ENCODE data around the gene CTSE.

The CTSE gene

GRCh38 chr1:205970486-205970885, 53.2 kb downstream of the CTSE start:
- Histone ChIP-seq H3K27ac (ENCODE audit: low read length) (no peak overlapping the region), H3K27me3 (ENCODE audit: control insufficient read depth in 1 of 2, insufficient read depth in 2 of 2, low read length in 2 of 2) (peaks cover 0 to 9% of the 10 kb centered on the region in 2 donors), H3K36me3 (ENCODE audit: control insufficient read depth in 2 of 2, insufficient read depth in 2 of 2, low read length in 2 of 2) (no peaks in the 10 kb centered on the region), H3K4me3 (ENCODE audit: low read length in 2 of 2) (no peak overlapping the region), H3K4me1 (ENCODE audit: control insufficient read depth, insufficient read depth, low read length) (no peaks in the 10 kb centered on the region), H3K9me3 (ENCODE audit: control insufficient read depth in 2 of 2, low read length in 2 of 2) (no peaks in the 10 kb centered on the region), H3K9ac (ENCODE audit: low read length in 2 of 2) (no peak overlapping the region)

GRCh38 chr1:205969229-205969628, 54.5 kb downstream of the CTSE start:
- Histone ChIP-seq H3K36me3 (ENCODE audit: control insufficient read depth in 2 of 2, insufficient read depth in 2 of 2, low read length in 2 of 2) (no peaks in the 10 kb centered on the region), H3K9me3 (ENCODE audit: control insufficient read depth in 2 of 2, low read length in 2 of 2) (no peaks in the 10 kb centered on the region), H3K27ac (ENCODE audit: low read length) (no peak overlapping the region), H3K4me1 (ENCODE audit: control insufficient read depth, insufficient read depth, low read length) (no peaks in the 10 kb centered on the region), H3K4me3 (ENCODE audit: low read length in 2 of 2) (no peak overlapping the region), H3K9ac (ENCODE audit: low read length in 2 of 2) (no peak overlapping the region), H3K27me3 (ENCODE audit: control insufficient read depth in 1 of 2, insufficient read depth in 2 of 2, low read length in 2 of 2) (peaks cover 0 to 3% of the 10 kb centered on the region in 2 donors)

- H3K4me3 ChIP-seq (ENCODE audit: low read length in 2 of 2) = no peak overlapping the region
- no peaks in the 10 kb centered on the region for H3K36me3 ChIP-seq (ENCODE audit: control insufficient read depth in 2 of 2, insufficient read depth in 2 of 2, low read length in 2 of 2)
- H3K9me3 ChIP-seq (ENCODE audit: control insufficient read depth in 2 of 2, low read length in 2 of 2) = no peaks in the 10 kb centered on the region
- no peaks in the 10 kb centered on the region for H3K4me1 ChIP-seq (ENCODE audit: control insufficient read depth, insufficient read depth, low read length)
- H3K9ac ChIP-seq (ENCODE audit: low read length in 2 of 2) = no peak overlapping the region
- H3K27me3 ChIP-seq (ENCODE audit: control insufficient read depth in 1 of 2, insufficient read depth in 2 of 2, low read length in 2 of 2) = no peaks in the 10 kb centered on the region
- H3K27ac ChIP-seq (ENCODE audit: low read length) = no peak overlapping the region
Observed at GRCh38 chr1:205967554-205968335, 56.0 kb downstream of the CTSE start.

GRCh38 chr1:205965036-205965884, 58.4 kb downstream of the CTSE start:
- no peak overlapping the region for H3K9ac ChIP-seq (ENCODE audit: low read length in 2 of 2)
- H3K27ac ChIP-seq (ENCODE audit: low read length) = no peak overlapping the region
- H3K4me1 ChIP-seq (ENCODE audit: control insufficient read depth, insufficient read depth, low read length) = peaks cover 3% of the 10 kb centered on the region
- H3K9me3 ChIP-seq (ENCODE audit: control insufficient read depth in 2 of 2, low read length in 2 of 2) = no peaks in the 10 kb centered on the region
- H3K36me3 ChIP-seq (ENCODE audit: control insufficient read depth in 2 of 2, insufficient read depth in 2 of 2, low read length in 2 of 2) = no peaks in the 10 kb centered on the region
- H3K4me3 ChIP-seq (ENCODE audit: low read length in 2 of 2) = no peak overlapping the region
- peaks cover 2 to 4% of the 10 kb centered on the region in 2 donors for H3K27me3 ChIP-seq (ENCODE audit: control insufficient read depth in 1 of 2, insufficient read depth in 2 of 2, low read length in 2 of 2)

GRCh38 chr1:205963352-205964155, 60.1 kb downstream of the CTSE start:
- H3K4me3 ChIP-seq (ENCODE audit: low read length in 2 of 2) = no peak overlapping the region
- H3K9me3 ChIP-seq (ENCODE audit: control insufficient read depth in 2 of 2, low read length in 2 of 2) = no peaks in the 10 kb centered on the region
- H3K36me3 ChIP-seq (ENCODE audit: control insufficient read depth in 2 of 2, insufficient read depth in 2 of 2, low read length in 2 of 2) = no peaks in the 10 kb centered on the region
- H3K9ac ChIP-seq (ENCODE audit: low read length in 2 of 2) = no peak overlapping the region
- H3K27ac ChIP-seq (ENCODE audit: low read length) = no peak overlapping the region
- peaks cover 7 to 9% of the 10 kb centered on the region in 2 donors for H3K27me3 ChIP-seq (ENCODE audit: control insufficient read depth in 1 of 2, insufficient read depth in 2 of 2, low read length in 2 of 2)
- H3K4me1 ChIP-seq (ENCODE audit: control insufficient read depth, insufficient read depth, low read length) = peaks cover 3% of the 10 kb centered on the region

GRCh38 chr1:205962821-205963221, 60.9 kb downstream of the CTSE start:
- no peaks in the 10 kb centered on the region for H3K9me3 ChIP-seq (ENCODE audit: control insufficient read depth in 2 of 2, low read length in 2 of 2)
- H3K9ac ChIP-seq (ENCODE audit: low read length in 2 of 2) = no peak overlapping the region
- H3K4me3 ChIP-seq (ENCODE audit: low read length in 2 of 2) = no peak overlapping the region
- peaks cover 3% of the 10 kb centered on the region for H3K4me1 ChIP-seq (ENCODE audit: control insufficient read depth, insufficient read depth, low read length)
- H3K36me3 ChIP-seq (ENCODE audit: control insufficient read depth in 2 of 2, insufficient read depth in 2 of 2, low read length in 2 of 2) = no peaks in the 10 kb centered on the region
- H3K27ac ChIP-seq (ENCODE audit: low read length) = no peak overlapping the region
- H3K27me3 ChIP-seq (ENCODE audit: control insufficient read depth in 1 of 2, insufficient read depth in 2 of 2, low read length in 2 of 2) = peaks cover 7 to 11% of the 10 kb centered on the region in 2 donors

GRCh38 chr1:205961991-205962820, 61.5 kb downstream of the CTSE start:
- Histone ChIP-seq H3K27ac (ENCODE audit: low read length) (no peak overlapping the region), H3K4me3 (ENCODE audit: low read length in 2 of 2) (no peak overlapping the region), H3K36me3 (ENCODE audit: control insufficient read depth in 2 of 2, insufficient read depth in 2 of 2, low read length in 2 of 2) (no peaks in the 10 kb centered on the region), H3K9me3 (ENCODE audit: control insufficient read depth in 2 of 2, low read length in 2 of 2) (no peaks in the 10 kb centered on the region), H3K4me1 (ENCODE audit: control insufficient read depth, insufficient read depth, low read length) (peaks cover 3% of the 10 kb centered on the region), H3K9ac (ENCODE audit: low read length in 2 of 2) (no peak overlapping the region), H3K27me3 (ENCODE audit: control insufficient read depth in 1 of 2, insufficient read depth in 2 of 2, low read length in 2 of 2) (peaks cover 7 to 11% of the 10 kb centered on the region in 2 donors)

GRCh38 chr1:205961405-205961804, 62.3 kb downstream of the CTSE start:
- Histone ChIP-seq H3K4me3 (ENCODE audit: low read length in 2 of 2) (no peak overlapping the region), H3K27me3 (ENCODE audit: control insufficient read depth in 1 of 2, insufficient read depth in 2 of 2, low read length in 2 of 2) (peaks cover 9 to 11% of the 10 kb centered on the region in 2 donors), H3K36me3 (ENCODE audit: control insufficient read depth in 2 of 2, insufficient read depth in 2 of 2, low read length in 2 of 2) (no peaks in the 10 kb centered on the region), H3K27ac (ENCODE audit: low read length) (no peak overlapping the region), H3K9ac (ENCODE audit: low read length in 2 of 2) (no peak overlapping the region), H3K4me1 (ENCODE audit: control insufficient read depth, insufficient read depth, low read length) (peaks cover 3% of the 10 kb centered on the region), H3K9me3 (ENCODE audit: control insufficient read depth in 2 of 2, low read length in 2 of 2) (no peaks in the 10 kb centered on the region)

- H3K36me3 ChIP-seq (ENCODE audit: control insufficient read depth in 2 of 2, insufficient read depth in 2 of 2, low read length in 2 of 2) = no peaks in the 10 kb centered on the region
- H3K27me3 ChIP-seq (ENCODE audit: control insufficient read depth in 1 of 2, insufficient read depth in 2 of 2, low read length in 2 of 2) = peaks cover 10 to 11% of the 10 kb centered on the region in 2 donors
Observed at GRCh38 chr1:205959789-205960188, 63.9 kb downstream of the CTSE start.

More at GRCh38 chr1:205959789-205960188, 63.9 kb downstream of the CTSE start:
- Histone ChIP-seq H3K4me3 (ENCODE audit: low read length in 2 of 2) (no peak overlapping the region), H3K9me3 (ENCODE audit: control insufficient read depth in 2 of 2, low read length in 2 of 2) (no peaks in the 10 kb centered on the region), H3K9ac (ENCODE audit: low read length in 2 of 2) (no peak overlapping the region), H3K27ac (ENCODE audit: low read length) (no peak overlapping the region), H3K4me1 (ENCODE audit: control insufficient read depth, insufficient read depth, low read length) (peaks cover 3% of the 10 kb centered on the region)

Measured in stomach smooth muscle (tissue), 2 donors.